GM08714 (cell line): Measurements from ENCODE around the gene SDCCAG8.
"Not testable (repeated sequence)": the region's sequence is repeated elsewhere in the genome, so short reads cannot be mapped to it uniquely, and the experiment has no call there.

ENCODE experiments used
- H3K4me3 ChIP-seq: fragments of 200-500 bp; sonication (Bioruptor generic); 2 replicates; pipeline ENCODE4 v1.5.1; 2014; ENCODE audit warnings: mild to moderate bottlenecking, low read length, inconsistent platforms
- ZNF274 ChIP-seq: IDR thresholded peaks from 2 replicates; pipeline ENCODE4 v1.6.1; 2012; ENCODE audit warnings: mild to moderate bottlenecking, low read depth, low read length

The SDCCAG8 gene

DNA sequence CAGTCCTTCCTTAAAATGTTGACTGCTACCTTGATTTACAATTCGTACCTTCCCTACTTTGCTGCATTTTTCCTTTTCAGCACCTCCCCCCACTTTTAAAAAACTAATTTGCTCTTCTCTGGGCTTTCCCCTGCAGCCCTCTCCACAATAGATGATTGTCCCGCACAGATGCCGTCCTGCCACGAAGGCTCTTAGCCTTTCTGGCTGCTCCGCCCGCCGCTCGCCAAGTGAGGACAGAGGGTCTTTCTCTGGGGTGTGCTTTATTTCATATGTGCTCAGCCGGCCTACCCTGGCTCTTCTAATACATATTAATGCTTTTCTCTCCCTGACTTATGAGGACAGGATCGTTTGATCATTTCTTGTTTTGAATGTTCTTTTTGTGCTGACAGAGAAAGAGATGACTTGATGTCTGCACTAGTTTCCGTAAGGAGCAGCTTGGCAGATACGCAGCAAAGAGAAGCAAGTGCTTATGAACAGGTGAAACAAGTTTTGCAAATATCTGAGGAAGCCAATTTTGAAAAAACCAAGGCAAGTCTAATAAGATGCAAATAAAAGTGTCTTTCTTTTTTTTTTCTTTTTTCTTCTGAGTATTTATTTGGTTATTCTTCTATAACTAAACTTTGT is 60.6 kb downstream of the SDCCAG8 start:
- no peak for TF ChIP-seq ZNF274
- no peak overlapping the region for H3K4me3 ChIP-seq

DNA sequence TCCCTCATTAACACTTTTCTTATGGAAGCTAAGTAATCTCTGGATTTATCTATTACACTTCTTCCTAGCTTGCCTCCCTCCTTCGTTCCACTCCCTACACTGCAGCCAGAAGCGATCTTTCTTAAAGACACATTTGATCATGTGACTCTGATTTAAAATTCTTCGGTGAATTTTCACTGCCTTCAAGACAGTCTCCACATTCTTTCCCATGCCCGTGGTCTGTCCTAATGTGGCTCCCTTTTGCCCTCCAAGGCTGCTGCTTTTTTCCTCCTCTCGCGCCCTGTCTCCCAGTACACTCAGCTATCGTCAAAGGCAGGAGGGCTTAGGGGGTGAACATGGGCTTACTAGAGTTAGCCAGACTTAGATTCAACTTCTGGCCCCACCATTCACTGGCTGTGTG is 64.4 kb downstream of the SDCCAG8 start:
- TF ChIP-seq ZNF274: no peak
- no peak overlapping the region for H3K4me3 ChIP-seq

DNA sequence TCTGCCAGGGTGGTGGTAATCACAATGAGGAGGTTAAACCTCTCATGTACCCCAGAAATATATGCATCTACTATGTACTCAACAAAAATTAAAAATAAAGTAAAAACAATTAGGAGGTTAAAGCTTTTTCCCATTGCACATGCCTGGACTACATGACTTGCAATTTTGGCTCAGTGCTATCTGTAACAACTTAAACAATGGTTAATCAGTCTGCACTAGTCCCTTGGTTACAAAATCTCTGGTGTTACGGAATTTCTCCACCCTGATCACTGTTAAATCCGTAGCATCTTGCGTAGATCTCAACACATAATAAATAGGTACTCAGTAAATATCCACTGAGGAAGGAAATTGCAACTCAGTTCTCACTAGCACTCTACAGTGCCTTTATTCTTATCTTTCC is 66.5 kb downstream of the SDCCAG8 start:
- TF ChIP-seq ZNF274: no peak
- no peak overlapping the region for H3K4me3 ChIP-seq

DNA sequence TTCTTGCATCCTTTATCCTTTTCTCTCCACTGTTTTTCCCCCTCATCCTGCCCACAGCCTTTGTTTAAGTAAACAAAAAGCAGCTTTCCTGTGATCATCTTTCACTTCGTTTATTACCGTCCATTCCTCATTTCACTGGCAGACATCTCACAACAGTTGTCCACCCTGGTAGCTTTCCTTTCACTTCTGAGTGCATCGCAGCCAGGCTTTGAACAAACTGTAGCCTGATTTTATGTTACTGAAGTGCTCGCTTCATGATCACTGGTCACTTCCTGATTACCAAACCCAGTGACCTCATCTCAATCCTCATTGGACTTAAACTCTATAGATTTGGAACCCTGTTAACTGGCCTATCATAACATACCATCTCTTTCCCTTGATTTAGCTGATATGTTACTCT is 67.7 kb downstream of the SDCCAG8 start:
- TF ChIP-seq ZNF274: no peak
- H3K4me3 ChIP-seq: no peak overlapping the region

DNA sequence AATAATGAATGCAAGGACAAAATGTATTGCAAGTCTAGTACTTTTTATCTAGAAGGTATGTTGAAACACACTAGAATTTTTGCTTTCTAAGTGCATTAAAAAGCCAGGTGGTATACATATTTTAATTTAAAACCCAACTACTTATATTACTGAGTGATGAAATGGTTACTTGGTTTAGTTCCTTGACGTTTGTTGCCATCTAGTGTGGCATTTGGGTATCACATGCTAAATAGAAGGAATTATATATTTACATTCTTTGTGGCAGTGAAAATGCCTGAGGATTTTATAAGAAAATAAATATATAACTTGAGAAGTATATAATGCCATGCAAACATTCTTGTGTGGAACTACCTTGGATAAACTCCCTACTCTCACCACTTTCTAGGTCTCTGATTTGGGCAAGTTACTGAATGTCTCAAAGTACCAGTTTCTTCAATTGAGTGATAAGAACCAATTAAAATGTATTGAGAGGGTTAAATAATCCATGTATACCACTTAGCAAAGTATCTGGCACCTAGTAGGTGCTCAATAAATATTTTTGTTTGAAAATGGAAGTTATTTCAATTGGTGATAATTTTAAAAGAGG is 69.6 kb downstream of the SDCCAG8 start:
- TF ChIP-seq ZNF274: no peak
- H3K4me3 ChIP-seq: no peak overlapping the region

DNA sequence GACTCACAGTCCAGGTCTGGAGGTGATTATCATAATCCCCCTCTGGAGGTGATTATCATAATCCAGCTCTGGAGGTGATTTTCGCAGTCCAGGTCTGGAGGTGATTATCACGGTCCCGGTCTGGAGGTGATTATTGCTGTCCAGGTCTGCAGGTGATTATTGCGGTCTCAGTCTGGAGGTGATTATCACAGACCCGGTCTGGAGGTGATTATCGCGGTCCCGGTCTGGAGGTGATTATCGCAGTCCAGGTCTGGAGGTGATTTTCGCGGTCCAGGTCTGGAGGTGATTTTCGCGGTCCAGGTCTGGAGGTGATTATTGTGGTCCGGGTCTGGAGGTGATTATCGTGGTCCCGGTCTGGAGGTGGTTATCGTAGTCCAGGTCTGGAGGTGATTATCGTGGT is 76.6 kb downstream of the SDCCAG8 start:
- no peak overlapping the region for H3K4me3 ChIP-seq
- TF ChIP-seq ZNF274: no peak

DNA sequence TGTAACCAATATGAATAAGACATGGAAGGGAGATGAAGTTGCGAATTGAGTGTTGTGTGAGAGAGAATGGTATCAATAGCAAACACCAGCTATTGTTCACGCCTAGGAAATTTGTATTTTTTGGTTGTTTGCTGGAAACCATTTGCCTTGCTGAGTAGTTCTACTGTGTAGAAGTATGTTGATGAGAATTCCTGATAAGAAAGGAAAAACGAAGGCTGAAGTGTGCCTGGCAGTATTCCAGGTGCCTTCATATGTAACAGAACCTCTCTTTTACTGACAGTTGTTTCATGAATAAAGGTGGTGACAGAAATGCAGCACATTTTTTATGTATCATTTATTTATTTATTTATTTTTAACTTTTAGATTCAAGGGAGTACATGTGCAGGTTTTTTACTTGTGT is 79.5 kb downstream of the SDCCAG8 start:
- no peak for TF ChIP-seq ZNF274
- H3K4me3 ChIP-seq: no peak overlapping the region

DNA sequence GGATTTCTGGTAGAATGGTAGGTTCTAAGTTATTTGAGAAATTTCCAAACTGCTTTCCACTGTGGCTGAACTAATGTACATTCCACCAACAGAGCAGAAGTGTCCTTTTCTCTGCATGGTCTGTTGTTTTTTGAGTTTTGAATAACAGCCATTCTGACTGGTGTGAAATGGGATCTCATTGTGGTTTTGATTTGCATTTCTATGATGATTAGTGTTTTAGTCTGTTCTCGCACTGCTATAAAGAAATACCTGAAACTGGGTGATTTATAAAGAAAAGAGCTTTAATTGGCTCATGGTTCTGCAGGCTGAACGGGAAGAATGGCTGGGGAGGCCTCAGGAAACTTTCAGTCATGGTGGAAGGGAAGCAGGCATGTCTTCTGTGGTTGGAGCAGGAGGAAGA is 80.3 kb downstream of the SDCCAG8 start:
- H3K4me3 ChIP-seq: no peak overlapping the region
- no peak for TF ChIP-seq ZNF274

DNA sequence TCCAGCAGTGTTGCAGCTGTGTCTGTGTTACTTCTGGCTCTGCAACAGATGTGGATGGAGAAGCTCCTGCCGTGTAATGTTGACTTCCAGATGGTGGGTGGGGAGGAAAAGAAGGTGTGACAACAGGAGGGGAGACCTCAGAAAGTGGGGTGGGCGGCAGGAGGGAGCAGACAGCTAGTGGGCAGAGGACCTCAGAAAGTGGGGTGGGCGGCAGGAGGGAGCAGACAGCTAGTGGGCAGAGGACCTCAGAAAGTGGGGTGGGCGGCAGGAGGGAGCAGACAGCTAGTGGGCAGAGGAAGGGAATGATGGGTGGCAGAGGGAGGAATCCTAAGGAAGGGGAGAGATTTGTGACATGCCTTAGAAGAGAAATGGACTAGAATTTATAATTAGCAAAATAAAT is 83.0 kb downstream of the SDCCAG8 start:
- H3K4me3 ChIP-seq: not testable (repeated sequence)

DNA sequence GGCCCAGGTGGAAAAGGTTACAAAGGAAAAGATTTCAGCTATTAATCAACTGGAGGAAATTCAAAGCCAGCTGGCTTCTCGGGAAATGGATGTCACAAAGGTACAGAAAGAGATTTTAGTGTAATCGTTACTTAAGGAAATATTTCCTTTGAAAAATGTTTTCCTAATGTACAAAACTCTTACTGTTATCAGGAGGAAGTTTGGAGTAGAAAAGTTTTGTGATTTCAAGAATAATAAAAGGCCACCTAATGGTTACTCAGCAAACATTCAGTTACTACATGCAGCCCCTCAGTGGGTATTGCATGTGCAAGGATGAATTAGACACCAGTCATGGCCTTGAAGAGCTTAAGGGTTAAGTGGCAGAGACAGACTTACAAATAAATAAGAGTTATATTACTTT is 85.2 kb downstream of the SDCCAG8 start:
- H3K4me3 ChIP-seq: no peak overlapping the region
- TF ChIP-seq ZNF274: no peak

DNA sequence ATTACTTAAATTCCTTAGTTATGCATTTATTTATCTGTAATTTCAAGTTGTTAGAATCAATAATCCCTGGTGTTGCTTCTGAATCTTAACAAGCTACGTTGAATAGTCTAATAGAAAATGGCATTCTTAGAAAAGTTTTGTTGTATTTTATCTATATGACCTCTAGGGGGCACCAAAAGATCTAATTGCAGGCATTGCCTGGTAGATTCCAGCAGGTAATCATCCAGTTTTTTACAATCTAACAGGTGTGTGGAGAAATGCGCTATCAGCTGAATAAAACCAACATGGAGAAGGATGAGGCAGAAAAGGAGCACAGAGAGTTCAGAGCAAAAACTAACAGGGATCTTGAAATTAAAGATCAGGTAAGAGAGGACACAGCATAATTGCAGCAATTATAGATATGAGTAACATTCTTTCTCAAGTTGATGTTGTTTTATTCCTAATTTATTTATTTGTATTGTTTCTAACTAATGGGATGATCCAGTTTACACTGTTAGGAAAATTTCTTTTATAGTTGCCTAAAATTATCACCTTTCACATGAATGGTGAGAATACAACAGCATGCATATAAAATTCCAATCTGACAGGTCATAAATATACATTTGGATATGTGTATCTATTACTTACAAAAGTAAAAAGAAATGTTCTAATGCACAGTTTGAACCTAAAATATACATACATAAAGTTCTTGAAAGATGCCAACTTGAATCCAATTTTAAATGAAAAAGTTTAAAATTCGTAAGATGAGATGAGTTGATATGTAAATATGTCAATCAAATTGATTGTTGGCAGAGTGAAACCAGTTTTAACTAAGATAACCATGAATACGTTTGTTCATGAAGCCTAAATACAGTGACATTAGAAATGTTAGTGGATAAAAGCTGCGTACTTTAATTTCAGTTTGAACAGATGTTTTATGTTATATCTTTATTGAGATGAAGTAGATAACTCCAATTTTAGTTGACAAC is 88.4 kb downstream of the SDCCAG8 start:
- no peak overlapping the region for H3K4me3 ChIP-seq
- TF ChIP-seq ZNF274: no peak

DNA sequence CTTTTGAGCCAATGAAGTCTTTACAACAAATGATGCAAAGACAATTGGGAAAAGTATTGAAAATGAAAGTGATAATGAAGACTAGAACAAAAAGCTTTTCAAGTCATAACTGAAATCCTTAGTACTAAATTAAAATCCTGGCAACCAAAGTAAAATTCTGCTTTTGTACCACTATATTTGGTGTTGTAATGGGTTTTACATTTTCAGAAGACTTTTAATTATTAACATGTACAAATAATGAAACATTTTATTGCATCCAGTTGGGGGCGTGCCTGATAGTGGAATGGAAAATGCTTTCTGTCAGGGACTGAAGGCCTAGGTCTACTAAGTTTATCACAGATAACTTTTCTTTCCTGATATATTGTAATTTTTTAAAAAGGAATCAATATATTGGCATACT is 89.4 kb downstream of the SDCCAG8 start:
- no peak overlapping the region for H3K4me3 ChIP-seq
- TF ChIP-seq ZNF274: no peak

DNA sequence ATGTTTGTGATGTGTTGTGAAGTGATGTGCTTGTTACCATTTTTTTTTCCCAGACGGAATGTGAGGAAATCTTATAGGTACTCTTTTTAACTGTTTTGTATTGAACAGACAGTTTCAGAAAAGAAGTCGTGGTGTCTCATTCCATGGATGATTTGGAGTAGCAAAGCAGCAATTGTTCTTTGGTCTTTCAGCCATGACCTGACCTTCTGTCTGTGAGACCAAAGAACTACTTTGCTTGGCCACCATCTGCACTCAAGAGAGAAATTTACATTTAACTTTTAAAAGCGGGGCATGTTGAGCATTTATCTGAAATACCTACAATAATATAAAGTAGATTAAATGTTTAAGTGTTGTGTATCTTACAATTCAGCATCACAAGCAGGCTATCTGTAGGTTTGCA is 90.2 kb downstream of the SDCCAG8 start:
- no peak for TF ChIP-seq ZNF274
- no peak overlapping the region for H3K4me3 ChIP-seq

DNA sequence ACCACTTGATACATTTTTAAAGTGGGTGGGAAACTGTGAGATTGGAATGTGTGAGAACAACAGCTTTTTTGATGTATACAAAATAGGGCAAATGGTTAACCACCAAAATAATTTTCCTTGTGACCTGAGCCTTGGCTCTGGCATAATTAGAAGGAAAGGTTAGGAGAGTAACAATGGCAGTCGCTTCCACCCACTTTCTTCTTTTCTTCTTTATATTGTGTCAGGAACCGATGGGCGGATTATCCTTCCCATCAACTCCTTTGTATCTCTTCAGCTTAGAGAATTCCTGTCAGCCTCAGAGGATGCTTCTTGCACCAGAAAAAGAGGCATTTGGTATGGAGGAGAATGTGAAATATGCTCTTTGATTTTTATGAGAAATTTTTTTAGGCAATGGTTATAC is 90.6 kb downstream of the SDCCAG8 start:
- no peak for TF ChIP-seq ZNF274
- no peak overlapping the region for H3K4me3 ChIP-seq

DNA sequence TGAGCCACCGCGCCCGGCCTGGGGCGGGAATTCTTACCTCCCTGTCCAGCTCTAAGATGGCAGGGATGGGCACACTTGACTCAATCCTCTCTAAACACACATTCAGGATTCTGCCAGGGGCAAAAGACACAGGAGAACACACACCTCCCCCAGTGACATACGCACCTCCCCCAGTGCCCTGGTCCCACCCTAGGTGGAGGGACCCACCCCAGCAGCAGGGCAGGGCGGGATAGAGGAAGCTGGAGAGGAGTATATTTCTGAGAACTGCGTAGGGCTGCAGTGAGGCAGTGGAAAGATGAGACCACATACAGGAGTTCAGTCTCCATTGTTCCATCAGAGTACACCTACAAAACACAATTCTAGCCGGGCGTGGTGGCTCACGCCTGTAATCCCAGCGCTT is 92.5 kb downstream of the SDCCAG8 start:
- no peak for TF ChIP-seq ZNF274

More for the DNA sequence above, 92.5 kb downstream of the SDCCAG8 start:
- H3K4me3 ChIP-seq: no peak overlapping the region
